GM23248 (cell line): ENCODE data around the gene HOXA13. TPM values are rescaled to one million over a fixed set of nuclear protein-coding genes. Genes with fewer than 3 reads are reported as not detected.

Experiments
- DNase-seq: peaks from one replicate; pipeline ENCODE4 v3.0.0-alpha.2; 2015
- H2AFZ ChIP-seq: fragments of 200-600 bp; sonication (generic); 2 replicates; pipeline ENCODE4 v1.6.1; 2016; ENCODE audit warnings: antibody characterized with exemption
- H3F3A ChIP-seq: fragments of 200-600 bp; sonication (generic); 2 replicates; pipeline ENCODE4 v1.6.1; 2016; ENCODE audit warnings: mild to moderate bottlenecking, antibody characterized with exemption, mixed run types; ENCODE audit not compliant: insufficient read depth
- H3K27ac ChIP-seq: fragments of 200-600 bp; sonication (generic); 2 replicates; pipeline ENCODE4 v1.5.1; 2016; ENCODE audit warnings: mild to moderate bottlenecking
- H3K27me3 ChIP-seq: fragments of 200-600 bp; sonication (generic); replicated peaks from 2 replicates; pipeline ENCODE4 v1.6.1; 2016; ENCODE audit warnings: mild to moderate bottlenecking; ENCODE audit not compliant: insufficient read depth
- H3K36me3 ChIP-seq: fragments of 200-600 bp; sonication (generic); 2 replicates; pipeline ENCODE4 v1.6.1; 2016; ENCODE audit warnings: low read depth, mild to moderate bottlenecking
- H3K4me1 ChIP-seq: fragments of 200-600 bp; sonication (generic); 2 replicates; pipeline ENCODE4 v1.6.1; 2016; ENCODE audit warnings: mild to moderate bottlenecking; ENCODE audit not compliant: insufficient read depth
- H3K4me2 ChIP-seq: fragments of 200-600 bp; sonication (generic); one replicate; pipeline ENCODE4 v1.6.1; 2016; ENCODE audit warnings: mild to moderate bottlenecking; ENCODE audit not compliant: unreplicated experiment
- H3K4me3 ChIP-seq: fragments of 200-600 bp; sonication (generic); 2 replicates; pipeline ENCODE4 v1.5.1; 2016; ENCODE audit warnings: mild to moderate bottlenecking
- H3K79me2 ChIP-seq: fragments of 200-600 bp; sonication (generic); 2 replicates; pipeline ENCODE4 v1.6.1; 2016; ENCODE audit warnings: mild to moderate bottlenecking; ENCODE audit not compliant: insufficient read depth
- H3K9ac ChIP-seq: fragments of 200-600 bp; sonication (generic); 2 replicates; pipeline ENCODE4 v1.6.1; 2016; ENCODE audit warnings: mild to moderate bottlenecking
- H3K9me2 ChIP-seq: fragments of 200-600 bp; sonication (generic); 2 replicates; pipeline ENCODE4 v1.6.1; 2016; ENCODE audit warnings: mixed run types, mild to moderate bottlenecking, moderate library complexity; ENCODE audit not compliant: insufficient read depth
- H3K9me3 ChIP-seq: fragments of 200-600 bp; sonication (generic); one replicate; pipeline ENCODE4 v1.6.1; 2017; ENCODE audit warnings: low read depth
- H4K20me1 ChIP-seq: fragments of 200-600 bp; sonication (generic); 2 replicates; pipeline ENCODE4 v1.6.0; 2016; ENCODE audit not compliant: insufficient read depth
- EZH2 ChIP-seq: fragments of 200-600 bp; sonication (generic); IDR thresholded peaks from 2 replicates; pipeline ENCODE4 v1.6.1; 2018; ENCODE audit warnings: antibody characterized with exemption, mild to moderate bottlenecking; ENCODE audit not compliant: insufficient read depth, poor library complexity, severe bottlenecking
- EZH2phosphoT487 ChIP-seq: fragments of 200-600 bp; sonication (generic); IDR thresholded peaks from 2 replicates; pipeline ENCODE4 v1.6.1; 2018; ENCODE audit warnings: antibody characterized with exemption, moderate library complexity, mild to moderate bottlenecking, low read depth; ENCODE audit not compliant: insufficient read depth
- WGBS, 2 experiments: methylation state at CpG; one replicate each; pipeline ENCODE4 v1.1.6; 2015 to 2017; ENCODE audit warnings: low lambda C conversion rate in 2 of 2, low coverage in 1 of 2; ENCODE audit errors: missing lambda C conversion rate in 2 of 2; 5-methylcytosine and 5-hydroxymethylcytosine counted together
- in situ Hi-C: fragments of 300-500 bp; cut with MboI; formaldehyde crosslinking; loops from 2 replicates; pipeline ENCODE4 v1.15.0; 2020
- polyA plus RNA-seq: library from polyadenylated mRNA; unstranded; fragments of >200 nt; fragmentation: Nextera tagmentation; extraction: Ambion mirVana; gene quantifications from 2 replicates; pipeline ENCODE4 v1.2.1, GENCODE V29; 2016
- total RNA-seq: library from RNA; depleted of rRNA; stranded (reverse); fragments of >200 nt; shearing (Covaris generic); gene quantifications from 2 replicates; pipeline ENCODE4 v1.2.3, GENCODE V29; 2014

HOXA13 gene
- total and polyA plus RNA-seq, 2 experiments from 2014 or later: 0.15 to 0.43 TPM

- in situ Hi-C loops: no loop called here
- Histone ChIP-seq H3K4me2 (no peak overlapping the region), H3K27me3 (no peaks in the 10 kb centered on the region), H3K9ac (no peak overlapping the region), H4K20me1 (no peaks in the 10 kb centered on the region), H3K9me3 (no peaks in the 10 kb centered on the region), H3K36me3 (no peaks in the 10 kb centered on the region), H2AFZ (no peak overlapping the region), H3K79me2 (peaks cover 15% of the 10 kb centered on the region), H3K9me2 (no peaks in the 10 kb centered on the region), H3K4me1 (peaks cover 4% of the 10 kb centered on the region; the same call in 1 of the 2 replicates), H3F3A (peaks cover 8% of the 10 kb centered on the region; the same call in 1 of the 2 replicates), H3K27ac (no peak overlapping the region), H3K4me3 (no peak overlapping the region)
- 95% methylated on average over 32 to 46 of the region's 46 CpGs for WGBS, 2 experiments
- TF ChIP-seq EZH2phosphoT487: no peak
- no peak for TF ChIP-seq EZH2
- DNase-seq: no peak
Observed at GRCh38 chr7:27187475-27188385, 12.2 kb downstream of the HOXA13 start.

DNA sequence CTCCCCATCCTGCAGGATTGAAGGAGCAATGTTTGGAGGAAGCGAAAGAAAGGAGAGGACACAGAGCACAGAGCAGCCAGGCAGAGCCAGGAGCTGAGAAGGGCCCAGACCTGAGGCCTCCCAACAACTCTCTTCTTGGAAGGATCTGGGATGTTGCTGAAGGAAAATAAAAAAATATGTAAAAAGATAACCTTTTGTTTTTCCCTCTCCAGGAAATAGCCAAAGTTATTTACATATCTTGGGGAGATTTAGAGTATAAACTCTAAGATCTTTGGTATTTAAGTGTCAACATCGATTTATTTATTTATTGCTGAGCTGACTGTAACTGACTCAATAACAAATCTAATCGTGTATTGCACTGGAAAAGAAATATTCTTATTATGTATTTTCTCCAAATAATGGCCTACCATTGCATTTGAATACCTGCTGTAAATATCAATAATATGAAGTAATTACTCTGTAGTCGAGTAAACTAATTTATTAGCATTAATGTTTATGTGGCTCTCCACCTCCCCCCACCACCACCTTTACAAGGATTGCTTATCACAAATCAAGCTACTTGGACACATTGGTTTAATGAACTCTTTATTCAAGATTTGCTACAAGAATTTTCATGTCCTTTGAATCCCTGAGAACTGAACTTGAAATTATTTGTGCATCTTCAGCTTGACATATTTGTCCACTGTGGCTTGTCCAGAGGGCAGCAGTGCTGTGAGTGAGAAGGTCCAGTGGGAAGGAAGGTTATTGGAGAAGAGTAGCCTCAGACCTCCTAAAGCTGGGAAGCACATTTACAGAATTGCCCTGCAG, 13.0 kb downstream of the HOXA13 start:
- Histone ChIP-seq H4K20me1 (no peaks in the 10 kb centered on the region), H3K9me2 (no peaks in the 10 kb centered on the region), H3K79me2 (peaks cover 24% of the 10 kb centered on the region), H3K36me3 (no peaks in the 10 kb centered on the region), H3F3A (peaks cover 8% of the 10 kb centered on the region; the same call in 1 of the 2 replicates), H2AFZ (no peak overlapping the region), H3K4me2 (no peak overlapping the region), H3K4me3 (no peak overlapping the region; the same call in 1 of the 2 replicates), H3K4me1 (peaks cover 11% of the 10 kb centered on the region), H3K27me3 (no peaks in the 10 kb centered on the region), H3K9ac (no peak overlapping the region), H3K9me3 (no peaks in the 10 kb centered on the region), H3K27ac (no peak overlapping the region)
- DNase-seq: no peak
- WGBS, 2 experiments: 79 to 86% methylated on average over 4 of the region's 4 CpGs
- in situ Hi-C loops: no loop called here
- TF ChIP-seq EZH2phosphoT487 (no peak), EZH2 (no peak)

GRCh38 chr7:27185854-27186667, 13.8 kb downstream of the HOXA13 start:
- in situ Hi-C loops: no loop called here
- no peaks in the 10 kb centered on the region for H3K9me3 ChIP-seq
- no peaks in the 10 kb centered on the region for H3K9me2 ChIP-seq
- peaks cover 31% of the 10 kb centered on the region for H3K79me2 ChIP-seq
- no peaks in the 10 kb centered on the region for H3K36me3 ChIP-seq
- H3K4me2 ChIP-seq: no peak overlapping the region
- DNase-seq: no peak
- peaks cover 19% of the 10 kb centered on the region for H3K4me1 ChIP-seq
- peaks cover 8% of the 10 kb centered on the region; the same call in 1 of the 2 replicates for H3F3A ChIP-seq
- WGBS, 2 experiments: 79 to 86% methylated on average over 24 of the region's 24 CpGs
- no peak overlapping the region for H3K9ac ChIP-seq
- no peak overlapping the region for H3K27ac ChIP-seq
- H3K27me3 ChIP-seq: no peaks in the 10 kb centered on the region
- TF ChIP-seq EZH2: no peak
- TF ChIP-seq EZH2phosphoT487: no peak
- H2AFZ ChIP-seq: no peak overlapping the region
- H3K4me3 ChIP-seq: no peak overlapping the region; the same call in 1 of the 2 replicates
- H4K20me1 ChIP-seq: no peaks in the 10 kb centered on the region
